ENCODE results near the gene MKNK1.

- TF ChIP-seq EZH2 (IDR thresholded peaks at IDR 0.05; ENCODE audit: low read depth) = no peak
- TF ChIP-seq, protein P1, sequence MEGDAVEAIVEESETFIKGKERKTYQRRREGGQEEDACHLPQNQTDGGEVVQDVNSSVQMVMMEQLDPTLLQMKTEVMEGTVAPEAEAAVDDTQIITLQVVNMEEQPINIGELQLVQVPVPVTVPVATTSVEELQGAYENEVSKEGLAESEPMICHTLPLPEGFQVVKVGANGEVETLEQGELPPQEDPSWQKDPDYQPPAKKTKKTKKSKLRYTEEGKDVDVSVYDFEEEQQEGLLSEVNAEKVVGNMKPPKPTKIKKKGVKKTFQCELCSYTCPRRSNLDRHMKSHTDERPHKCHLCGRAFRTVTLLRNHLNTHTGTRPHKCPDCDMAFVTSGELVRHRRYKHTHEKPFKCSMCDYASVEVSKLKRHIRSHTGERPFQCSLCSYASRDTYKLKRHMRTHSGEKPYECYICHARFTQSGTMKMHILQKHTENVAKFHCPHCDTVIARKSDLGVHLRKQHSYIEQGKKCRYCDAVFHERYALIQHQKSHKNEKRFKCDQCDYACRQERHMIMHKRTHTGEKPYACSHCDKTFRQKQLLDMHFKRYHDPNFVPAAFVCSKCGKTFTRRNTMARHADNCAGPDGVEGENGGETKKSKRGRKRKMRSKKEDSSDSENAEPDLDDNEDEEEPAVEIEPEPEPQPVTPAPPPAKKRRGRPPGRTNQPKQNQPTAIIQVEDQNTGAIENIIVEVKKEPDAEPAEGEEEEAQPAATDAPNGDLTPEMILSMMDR (conservative IDR thresholded peaks at IDR 0.05) = no peak
These were observed 91.3 kb downstream of the MKNK1 start for GRCh38 chr1:46512792-46513190.
